WTC11 (cell line): ENCODE results near the gene FAXDC2.

Experiments
- CTCF ChIP-seq: fragments of 200-600 bp; IDR thresholded peaks from 2 replicates; pipeline ENCODE4 v1.8.0; 2022; ENCODE audit warnings: antibody characterized with exemption
- FOXJ3 ChIP-seq: sonication (generic); formaldehyde crosslinking; IDR thresholded peaks from 2 replicates; pipeline ENCODE4 v1.9.0; 2021; ENCODE audit warnings: missing genetic modification reagents, mild to moderate bottlenecking, borderline replicate concordance
- FOXP1 ChIP-seq: sonication (generic); formaldehyde crosslinking; IDR thresholded peaks from 2 replicates; pipeline ENCODE4 v1.8.0; 2022; ENCODE audit warnings: missing genetic modification reagents, mild to moderate bottlenecking, moderate library complexity, borderline replicate concordance
- IRF2 ChIP-seq: sonication (generic); formaldehyde crosslinking; IDR thresholded peaks from 2 replicates; pipeline ENCODE4 v1.8.0; 2022; ENCODE audit warnings: low read depth, missing genetic modification reagents, borderline replicate concordance
- NFE2L1 ChIP-seq: sonication (generic); formaldehyde crosslinking; IDR thresholded peaks from 2 replicates; pipeline ENCODE4 v1.8.1; 2023; ENCODE audit warnings: missing genetic modification reagents
- OVOL2 ChIP-seq: fragments of 250-450 bp; sonication (Bioruptor Pico); IDR thresholded peaks from 2 replicates; pipeline ENCODE4 v1.9.0; 2021; ENCODE audit warnings: mild to moderate bottlenecking, borderline replicate concordance
- SMAD3 ChIP-seq: sonication (generic); formaldehyde crosslinking; IDR thresholded peaks from 2 replicates; pipeline ENCODE4 v1.8.0; 2022; ENCODE audit warnings: missing genetic modification reagents, mild to moderate bottlenecking, borderline replicate concordance
- TEAD1 ChIP-seq: sonication (generic); formaldehyde crosslinking; IDR thresholded peaks from 2 replicates; pipeline ENCODE4 v1.8.0; 2022; ENCODE audit warnings: mild to moderate bottlenecking, missing genetic modification reagents
- USF2 ChIP-seq: sonication (generic); formaldehyde crosslinking; IDR thresholded peaks from 2 replicates; pipeline ENCODE4 v1.8.1; 2023; ENCODE audit warnings: mild to moderate bottlenecking, missing genetic modification reagents, moderate library complexity
- ZNF232 ChIP-seq: sonication (generic); formaldehyde crosslinking; IDR thresholded peaks from 2 replicates; pipeline ENCODE4 v1.8.0; 2022; ENCODE audit warnings: mild to moderate bottlenecking, missing genetic modification reagents
- ZNF281 ChIP-seq: sonication (generic); formaldehyde crosslinking; IDR thresholded peaks from 2 replicates; pipeline ENCODE4 v1.8.0; 2023; ENCODE audit warnings: mild to moderate bottlenecking, missing genetic modification reagents
- ZNF423 ChIP-seq: fragments of 250-450 bp; sonication (Bioruptor Pico); IDR thresholded peaks from 2 replicates; pipeline ENCODE4 v2.1.2; 2022; ENCODE audit warnings: mild to moderate bottlenecking, moderate library complexity

GRCh38 chr5:154783774-154784460 is 66.5 kb downstream of the FAXDC2 start:
- TF ChIP-seq SMAD3 (CRISPR knock-in tag): no peak
- TF ChIP-seq CTCF: no peak
- no peak for TF ChIP-seq FOXJ3
- no peak for TF ChIP-seq OVOL2
- no peak for TF ChIP-seq ZNF281
- TF ChIP-seq FOXP1 (CRISPR knock-in tag): no peak
- no peak for TF ChIP-seq ZNF232
- TF ChIP-seq USF2 (CRISPR knock-in tag): no peak
- no peak for TF ChIP-seq IRF2
- TF ChIP-seq ZNF423: no peak
- no peak for TF ChIP-seq NFE2L1
- TF ChIP-seq TEAD1 (CRISPR knock-in tag): no peak
